HG03045 (cell line): Measurements from ENCODE around the gene TBCD.

Source experiments
- ATAC-seq: cut with Tn5 transposase; IDR thresholded peaks from one replicate; pipeline ENCODE4 v1.9.1; 2021; ENCODE audit warnings: mild to moderate bottlenecking, moderate library complexity; ENCODE audit not compliant: unreplicated experiment

Gene TBCD

GRCh38 chr17:82789051-82789592 lies 37.3 kb downstream of the TBCD start:
- no peak for ATAC-seq

- ATAC-seq: no peak
Observed at GRCh38 chr17:82789806-82790205, 37.9 kb downstream of the TBCD start.

- no peak for ATAC-seq
Observed at GRCh38 chr17:82790391-82790790, 38.5 kb downstream of the TBCD start.

- no peak for ATAC-seq
Observed at GRCh38 chr17:82791532-82791931, 39.7 kb downstream of the TBCD start.

GRCh38 chr17:82793974-82794630 lies 42.2 kb downstream of the TBCD start:
- no peak for ATAC-seq

GRCh38 chr17:82794781-82795482 lies 43.1 kb downstream of the TBCD start:
- no peak for ATAC-seq

GRCh38 chr17:82795615-82796014 lies 43.8 kb downstream of the TBCD start:
- no peak for ATAC-seq

GRCh38 chr17:82797061-82797460 lies 45.2 kb downstream of the TBCD start:
- ATAC-seq: no peak

- ATAC-seq: no peak
Observed at GRCh38 chr17:82798752-82799151, 46.9 kb downstream of the TBCD start.

GRCh38 chr17:82799591-82799990 lies 47.7 kb downstream of the TBCD start:
- ATAC-seq: no peak

GRCh38 chr17:82800885-82801284 lies 49.0 kb downstream of the TBCD start:
- no peak for ATAC-seq

GRCh38 chr17:82801377-82801970 lies 49.6 kb downstream of the TBCD start:
- no peak for ATAC-seq

- no peak for ATAC-seq
Observed at GRCh38 chr17:82802075-82802780, 50.4 kb downstream of the TBCD start.

- no peak for ATAC-seq
Observed at GRCh38 chr17:82803185-82803584, 51.3 kb downstream of the TBCD start.

GRCh38 chr17:82803606-82804005 lies 51.7 kb downstream of the TBCD start:
- ATAC-seq: no peak

GRCh38 chr17:82804442-82805191 lies 52.8 kb downstream of the TBCD start:
- ATAC-seq: no peak

- no peak for ATAC-seq
Observed at GRCh38 chr17:82805254-82805653, 53.4 kb downstream of the TBCD start.

- ATAC-seq: no peak
Observed at GRCh38 chr17:82805823-82806222, 54.0 kb downstream of the TBCD start.

- no peak for ATAC-seq
Observed at GRCh38 chr17:82806645-82807044, 54.8 kb downstream of the TBCD start.

- no peak for ATAC-seq
Observed at GRCh38 chr17:82807101-82807500, 55.2 kb downstream of the TBCD start.

- ATAC-seq: no peak
Observed at GRCh38 chr17:82807562-82807961, 55.7 kb downstream of the TBCD start.
